OCI-LY7 (cell line): Measurements from ENCODE around the gene GOLGA7B.

ENCODE experiments used
- CTCF ChIP-seq: fragments of 200-600 bp; sonication (generic); conservative IDR thresholded peaks from 2 replicates; pipeline ENCODE4 v1.5.1; 2014; ENCODE audit warnings: mild to moderate bottlenecking, antibody characterized with exemption, low read length, moderate library complexity, mixed read lengths
- EZH2phosphoT487 ChIP-seq: fragments of 200-600 bp; sonication (generic); IDR thresholded peaks from 2 replicates; pipeline ENCODE4 v1.6.1; 2018; ENCODE audit warnings: low read depth, borderline replicate concordance, mild to moderate bottlenecking, mixed run types, antibody characterized with exemption, low read length, moderate library complexity, mixed read lengths

DNA sequence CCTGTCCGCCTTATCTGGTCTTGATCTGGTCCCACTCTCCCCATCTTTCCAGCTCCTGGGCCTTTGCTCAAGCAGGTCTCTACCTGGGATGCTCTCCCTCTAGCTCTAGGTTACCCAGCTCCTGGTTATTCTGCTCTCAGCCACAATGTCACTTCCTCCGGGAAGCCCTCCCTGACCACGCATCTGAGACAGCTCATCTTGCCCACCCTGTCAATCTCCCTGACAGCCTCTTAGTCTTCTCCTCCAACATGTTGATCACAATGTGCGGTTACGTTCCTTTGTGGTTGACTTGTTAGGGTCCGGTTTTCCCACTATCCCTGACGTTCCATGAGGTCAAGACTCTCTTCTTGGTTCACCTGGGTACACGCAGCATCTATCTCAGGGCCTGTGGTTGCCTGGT, 55.6 kb downstream of the GOLGA7B start:
- no peak for TF ChIP-seq CTCF
- no peak for TF ChIP-seq EZH2phosphoT487
